Fibroblast of lung (primary cell): Measurements from ENCODE around the gene LLCFC1. TPM values are rescaled to one million over a fixed set of nuclear protein-coding genes. Genes with fewer than 3 reads are reported as not detected.

ENCODE experiments used
- DNase-seq, 2 donors: peaks; one replicate each; pipeline versions ENCODE4 v3.0.0 to v3.0.0-alpha.2; 2010; ENCODE audit warnings: low read depth in 2 of 2
- H2AFZ ChIP-seq: 2 replicates; pipeline ENCODE4 v1.5.1; 2012; ENCODE audit warnings: low read length, control low read depth, inconsistent platforms
- H3K27ac ChIP-seq: 2 replicates; pipeline ENCODE4 v1.5.1; 2011; ENCODE audit warnings: low read length, control low read depth; ENCODE audit not compliant: insufficient read depth
- H3K27me3 ChIP-seq: 2 replicates; pipeline ENCODE4 v1.5.1; 2011; ENCODE audit warnings: mild to moderate bottlenecking, low read length; ENCODE audit not compliant: control insufficient read depth, insufficient read depth
- H3K36me3 ChIP-seq: 2 replicates; pipeline ENCODE4 v1.5.1; 2011; ENCODE audit warnings: low read length; ENCODE audit not compliant: control insufficient read depth, insufficient read depth
- H3K4me1 ChIP-seq: 2 replicates; pipeline ENCODE4 v1.5.1; 2011; ENCODE audit warnings: low read length; ENCODE audit not compliant: control insufficient read depth, insufficient read depth; ENCODE audit errors: extremely low read depth
- H3K4me2 ChIP-seq: 2 replicates; pipeline ENCODE4 v1.5.1; 2011; ENCODE audit warnings: low read length, control low read depth; ENCODE audit not compliant: insufficient read depth; ENCODE audit errors: extremely low read depth
- H3K4me3 ChIP-seq, 4 experiments: fragments of 200-600 bp in 1 of 4; sonication (generic) in 1 of 4; replicated peaks in 1 of 4; 2 replicates each; pipeline ENCODE4 v1.5.1; 2011 to 2016; ENCODE audit warnings: low read length in 4 of 4, low read depth in 3 of 4, mild to moderate bottlenecking in 3 of 4, control low read depth in 2 of 4, inconsistent platforms in 1 of 4, mixed read lengths in 1 of 4; ENCODE audit not compliant: insufficient read depth in 1 of 4; ENCODE audit errors: control extremely low read depth in 1 of 4
- H3K79me2 ChIP-seq: 2 replicates; pipeline ENCODE4 v1.5.1; 2012; ENCODE audit warnings: mild to moderate bottlenecking, low read length, inconsistent platforms; ENCODE audit not compliant: control insufficient read depth, insufficient read depth
- H3K9ac ChIP-seq: 2 replicates; pipeline ENCODE4 v1.5.1; 2011; ENCODE audit warnings: mild to moderate bottlenecking, low read length, control low read depth; ENCODE audit not compliant: insufficient read depth
- H3K9me3 ChIP-seq: 2 replicates; pipeline ENCODE4 v1.5.1; 2012; ENCODE audit warnings: low read depth, low read length; ENCODE audit not compliant: control insufficient read depth, insufficient read depth
- H4K20me1 ChIP-seq: 2 replicates; pipeline ENCODE4 v1.5.1; 2011; ENCODE audit warnings: low read length; ENCODE audit not compliant: control insufficient read depth, insufficient read depth; ENCODE audit errors: extremely low read depth
- EZH2 ChIP-seq: IDR thresholded peaks from 2 replicates; pipeline ENCODE4 v1.5.1; 2012; ENCODE audit warnings: low read length, control low read depth, mild to moderate bottlenecking; ENCODE audit errors: missing control alignments
- polyA plus RNA-seq, 2 donors: library from polyadenylated mRNA; depleted of rRNA in 1 of 2; stranded (reverse) in 1 of 2; unstranded in 1 of 2; fragments of >200 nt; gene quantifications; 2 replicates each; pipeline ENCODE4 v1.2.1, GENCODE V29; 2011 to 2012; ENCODE audit warnings: missing spikeins in 1 of 2
- total RNA-seq: library from RNA; depleted of rRNA; stranded (reverse); fragments of >200 nt; gene quantifications from 2 replicates; pipeline ENCODE4 v1.2.1, GENCODE V29; 2014
- TF ChIP-seq, protein P1 (sequence below), 2 donors: IDR thresholded peaks in 1 of 2; conservative IDR thresholded peaks in 1 of 2; 1 replicate in 1 of 2; 2 replicates in 1 of 2; pipeline ENCODE4 v1.5.1; 2011 to 2012; ENCODE audit warnings: low read length in 2 of 2, control low read depth in 1 of 2, inconsistent platforms in 1 of 2, low read depth in 1 of 2, mild to moderate bottlenecking in 1 of 2

LLCFC1 gene
- total and polyA plus RNA-seq, 2 donors (not counting 1 experiment from before 2014, with no cell fraction given), result not detected

DNA sequence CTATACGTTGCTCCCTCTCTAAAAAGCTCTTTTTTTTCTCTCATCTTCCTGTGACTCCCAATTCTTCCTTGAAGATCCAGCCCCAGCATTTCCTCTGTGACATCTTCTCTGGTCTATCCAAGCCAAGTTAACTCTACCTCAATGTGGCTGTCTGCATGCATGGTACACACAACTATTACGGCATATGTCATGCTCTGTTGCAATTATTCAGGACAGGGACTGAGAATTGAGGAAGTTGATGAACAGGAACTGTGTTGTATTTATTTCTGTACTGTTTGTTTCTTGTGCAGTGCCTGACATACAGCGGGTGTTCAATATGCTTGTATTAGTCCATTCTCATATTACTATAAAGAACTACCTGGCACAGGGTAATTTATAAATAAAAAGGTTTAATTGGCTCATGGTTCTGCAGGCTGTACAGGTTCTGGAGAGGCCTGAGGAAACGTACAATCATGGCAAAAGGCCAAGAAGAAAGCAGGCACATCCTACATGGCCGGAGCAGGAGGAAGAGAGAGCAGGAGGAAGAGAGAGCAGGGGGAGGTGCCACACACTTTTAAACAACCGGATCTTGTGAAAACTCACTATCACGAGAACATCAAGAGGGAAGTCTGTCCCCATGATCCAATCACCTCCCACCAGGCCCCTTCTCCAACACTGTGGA lies 12.1 kb upstream of the LLCFC1 start:
- Histone ChIP-seq H2AFZ (no peak overlapping the region), H3K4me1 (no peaks in the 10 kb centered on the region), H3K9ac (no peak overlapping the region), H3K79me2 (no peaks in the 10 kb centered on the region), H4K20me1 (no peaks in the 10 kb centered on the region), H3K36me3 (no peaks in the 10 kb centered on the region), H3K27me3 (no peaks in the 10 kb centered on the region), H3K4me2 (no peak overlapping the region), H3K9me3 (no peaks in the 10 kb centered on the region), H3K4me3 (no peak overlapping the region), H3K27ac (no peak overlapping the region)
- no peak for DNase-seq
- TF ChIP-seq, protein P1, sequence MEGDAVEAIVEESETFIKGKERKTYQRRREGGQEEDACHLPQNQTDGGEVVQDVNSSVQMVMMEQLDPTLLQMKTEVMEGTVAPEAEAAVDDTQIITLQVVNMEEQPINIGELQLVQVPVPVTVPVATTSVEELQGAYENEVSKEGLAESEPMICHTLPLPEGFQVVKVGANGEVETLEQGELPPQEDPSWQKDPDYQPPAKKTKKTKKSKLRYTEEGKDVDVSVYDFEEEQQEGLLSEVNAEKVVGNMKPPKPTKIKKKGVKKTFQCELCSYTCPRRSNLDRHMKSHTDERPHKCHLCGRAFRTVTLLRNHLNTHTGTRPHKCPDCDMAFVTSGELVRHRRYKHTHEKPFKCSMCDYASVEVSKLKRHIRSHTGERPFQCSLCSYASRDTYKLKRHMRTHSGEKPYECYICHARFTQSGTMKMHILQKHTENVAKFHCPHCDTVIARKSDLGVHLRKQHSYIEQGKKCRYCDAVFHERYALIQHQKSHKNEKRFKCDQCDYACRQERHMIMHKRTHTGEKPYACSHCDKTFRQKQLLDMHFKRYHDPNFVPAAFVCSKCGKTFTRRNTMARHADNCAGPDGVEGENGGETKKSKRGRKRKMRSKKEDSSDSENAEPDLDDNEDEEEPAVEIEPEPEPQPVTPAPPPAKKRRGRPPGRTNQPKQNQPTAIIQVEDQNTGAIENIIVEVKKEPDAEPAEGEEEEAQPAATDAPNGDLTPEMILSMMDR (conservative IDR thresholded peaks at IDR 0.05 in 1 of 2, IDR thresholded peaks at IDR 0.05 in 1 of 2; ENCODE audit: low read depth in 1 of 2, low read length in 2 of 2), result no peak
- no peak for TF ChIP-seq EZH2

DNA sequence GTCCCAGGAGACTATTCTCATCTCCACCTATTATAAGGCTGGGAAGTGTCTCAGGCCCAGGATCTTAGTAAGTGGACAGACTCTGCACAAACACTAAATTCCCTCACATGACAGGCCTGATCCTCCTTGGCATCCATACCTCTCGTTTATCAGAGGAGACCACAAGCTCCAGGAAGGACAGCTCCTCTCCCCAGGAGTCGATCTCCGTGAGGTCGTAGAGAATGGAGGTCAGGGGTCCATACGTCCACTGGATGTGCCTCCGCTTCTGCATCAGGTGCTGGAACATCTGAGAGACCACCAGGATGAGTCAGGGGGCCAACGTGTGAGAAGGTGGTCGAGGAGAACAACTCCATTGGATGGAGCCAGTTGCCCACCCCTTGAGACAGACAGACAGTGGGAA lies 11.3 kb upstream of the LLCFC1 start:
- no peaks in the 10 kb centered on the region for H3K9me3 ChIP-seq
- TF ChIP-seq EZH2, result no peak
- TF ChIP-seq, protein P1 (conservative IDR thresholded peaks at IDR 0.05 in 1 of 2, IDR thresholded peaks at IDR 0.05 in 1 of 2; ENCODE audit: low read depth in 1 of 2, low read length in 2 of 2), result no peak

DNA sequence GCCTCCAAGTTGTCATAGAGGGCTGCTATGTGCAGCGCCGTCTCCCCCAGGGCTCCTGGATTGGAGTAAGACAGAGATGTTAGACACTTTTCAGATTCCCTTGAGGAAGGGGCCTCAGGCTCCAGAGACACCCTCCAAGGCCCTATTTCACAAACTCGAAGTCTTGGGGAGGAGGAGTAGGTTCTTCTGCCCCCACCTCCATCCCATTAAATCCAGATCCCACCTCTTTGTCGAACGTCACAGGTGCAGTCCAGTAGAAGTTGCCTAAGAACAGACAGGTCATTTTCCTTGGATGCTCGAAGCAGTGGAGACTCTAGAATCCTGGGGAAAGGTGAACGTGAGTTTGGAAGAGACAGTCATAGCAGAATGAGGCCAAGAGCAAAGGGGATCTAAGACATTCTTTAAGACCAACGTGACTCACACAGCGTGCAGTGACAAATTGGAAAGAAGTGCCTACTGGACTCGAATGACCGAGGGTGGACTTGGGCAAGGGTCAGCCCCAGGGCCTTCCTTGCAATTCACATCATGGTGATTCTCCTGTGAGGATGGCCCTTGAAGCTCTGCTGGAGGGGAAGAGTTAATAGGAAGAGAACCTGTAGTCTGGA lies 9.1 kb upstream of the LLCFC1 start:
- no peaks in the 10 kb centered on the region for H4K20me1 ChIP-seq
- H3K27ac ChIP-seq, result no peak overlapping the region
- no peaks in the 10 kb centered on the region for H3K9me3 ChIP-seq
- TF ChIP-seq, protein P1 (conservative IDR thresholded peaks at IDR 0.05 in 1 of 2, IDR thresholded peaks at IDR 0.05 in 1 of 2; ENCODE audit: low read depth in 1 of 2, low read length in 2 of 2), result no peak
- no peak for TF ChIP-seq EZH2
- no peak overlapping the region for H3K4me2 ChIP-seq
- H3K4me3 ChIP-seq, result no peak overlapping the region
- H3K36me3 ChIP-seq, result no peaks in the 10 kb centered on the region
- no peak overlapping the region for H2AFZ ChIP-seq
- H3K4me1 ChIP-seq, result no peaks in the 10 kb centered on the region
- H3K9ac ChIP-seq, result no peak overlapping the region
- no peaks in the 10 kb centered on the region for H3K79me2 ChIP-seq
- no peaks in the 10 kb centered on the region for H3K27me3 ChIP-seq
- DNase-seq, result no peak

More for the DNA sequence above, 11.3 kb upstream of the LLCFC1 start:
- no peaks in the 10 kb centered on the region for H3K27me3 ChIP-seq
- no peak overlapping the region for H3K4me3 ChIP-seq
- H3K9ac ChIP-seq, result no peak overlapping the region
- no peaks in the 10 kb centered on the region for H3K4me1 ChIP-seq
- no peaks in the 10 kb centered on the region for H4K20me1 ChIP-seq
- H3K36me3 ChIP-seq, result no peaks in the 10 kb centered on the region
- H3K4me2 ChIP-seq, result no peak overlapping the region
- H3K27ac ChIP-seq, result no peak overlapping the region
- H3K79me2 ChIP-seq, result no peaks in the 10 kb centered on the region
- H2AFZ ChIP-seq, result no peak overlapping the region
- no peak for DNase-seq
